HUES64 (cell line): ENCODE measurements around the gene CCDC69.
A peak's percentile ranks its signal among the peaks of the same experiment; 100 is the strongest.
"Not testable (repeated sequence)": the region's sequence is repeated elsewhere in the genome, so short reads cannot be mapped to it uniquely, and the experiment has no call there.

Experiments
- H3K27ac ChIP-seq: 2 replicates; pipeline ENCODE4 v1.7.0; 2013; ENCODE audit warnings: low read depth, low read length, inconsistent platforms
- H3K27me3 ChIP-seq: 2 replicates; pipeline ENCODE4 v1.6.1; 2013; ENCODE audit warnings: mild to moderate bottlenecking, low read length; ENCODE audit not compliant: insufficient read depth
- H3K36me3 ChIP-seq: 2 replicates; pipeline ENCODE4 v1.6.1; 2013; ENCODE audit warnings: mild to moderate bottlenecking, low read length; ENCODE audit not compliant: insufficient read depth
- H3K4me1 ChIP-seq: 2 replicates; pipeline ENCODE4 v1.6.1; 2013; ENCODE audit warnings: mild to moderate bottlenecking, low read length, moderate library complexity; ENCODE audit not compliant: insufficient read depth
- H3K4me3 ChIP-seq: 2 replicates; pipeline ENCODE4 v1.5.1; 2013; ENCODE audit warnings: mild to moderate bottlenecking, low read length, moderate library complexity
- H3K9ac ChIP-seq: 2 replicates; pipeline ENCODE4 v1.6.1; 2013; ENCODE audit warnings: mild to moderate bottlenecking, low read depth, low read length
- H3K9me3 ChIP-seq: 2 replicates; pipeline ENCODE4 v1.6.1; 2013; ENCODE audit warnings: low read depth, low read length; ENCODE audit not compliant: insufficient read depth
- WGBS: fragments of 150-250, 120-280 bp; methylation state at CpG from one replicate; pipeline ENCODE4 v1.1.7; 2013; ENCODE audit warnings: missing lambda C conversion rate; 5-methylcytosine and 5-hydroxymethylcytosine counted together

Gene CCDC69

GRCh38 chr5:151254990-151255389, 31.1 kb upstream of the CCDC69 start:
- not testable (repeated sequence) for H3K27ac ChIP-seq, H3K27me3 ChIP-seq, H3K9ac ChIP-seq, H3K36me3 ChIP-seq, H3K9me3 ChIP-seq, H3K4me3 ChIP-seq
- WGBS = 94% methylated on average over 5 of the region's 5 CpGs
- H3K4me1 ChIP-seq = peaks cover 19% of the 10 kb centered on the region

- Histone ChIP-seq H3K4me1 (peaks cover 19% of the 10 kb centered on the region), H3K36me3 (no peaks in the 10 kb centered on the region), H3K27ac (no peak overlapping the region), H3K4me3 (no peak overlapping the region), H3K9me3 (no peaks in the 10 kb centered on the region), H3K9ac (no peak overlapping the region), H3K27me3 (no peaks in the 10 kb centered on the region)
- WGBS = 100% methylated on average over 1 of the region's 1 CpG
Observed at GRCh38 chr5:151254556-151254955, 30.7 kb upstream of the CCDC69 start.

DNA sequence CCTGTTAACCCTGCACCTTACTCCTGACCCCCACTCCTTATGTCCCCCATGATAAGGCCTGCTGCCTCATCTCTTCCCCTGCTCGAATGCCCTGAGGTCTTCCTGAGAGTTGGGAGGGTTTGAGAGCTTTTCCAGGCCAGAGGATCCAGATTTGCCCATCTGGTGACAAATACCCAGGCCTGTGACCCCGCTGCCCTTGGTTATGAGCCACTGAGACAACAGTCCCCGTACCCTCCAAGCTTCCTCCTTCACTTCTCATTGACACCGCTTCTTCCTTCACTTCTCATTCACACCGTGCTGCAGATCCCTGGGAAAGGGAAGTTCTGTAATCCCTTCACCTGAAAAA, 29.7 kb upstream of the CCDC69 start:
- no peak overlapping the region for H3K27ac ChIP-seq
- no peaks in the 10 kb centered on the region for H3K36me3 ChIP-seq
- WGBS = 27% methylated on average over 5 of the region's 5 CpGs

GRCh38 chr5:151252762-151253604, 29.1 kb upstream of the CCDC69 start, which contains the start of gene GM2A:
TSS of gene GM2A (plus strand) at chr5:151253185. CDS start at chr5:151253217, 32 bp downstream.
- Histone ChIP-seq H3K9ac (peak within 1 kb of the TSS; percentile 73), H3K4me1 (peaks cover 19% of the 10 kb centered on the region), H3K4me3 (peak within 1 kb of the TSS; percentile 87), H3K36me3 (no peaks in the 10 kb centered on the region), H3K9me3 (no peaks in the 10 kb centered on the region), H3K27ac (no peak within 1 kb of the TSS), H3K27me3 (no peaks in the 10 kb centered on the region)
- under 1% methylated on average over 47 of the region's 52 CpGs for WGBS

More for the DNA sequence above, 29.7 kb upstream of the CCDC69 start:
- Histone ChIP-seq H3K4me3 (peak overlapping the region; percentile 87), H3K4me1 (peaks cover 19% of the 10 kb centered on the region), H3K27me3 (no peaks in the 10 kb centered on the region), H3K9me3 (no peaks in the 10 kb centered on the region), H3K9ac (peak overlapping the region; percentile 73)

DNA sequence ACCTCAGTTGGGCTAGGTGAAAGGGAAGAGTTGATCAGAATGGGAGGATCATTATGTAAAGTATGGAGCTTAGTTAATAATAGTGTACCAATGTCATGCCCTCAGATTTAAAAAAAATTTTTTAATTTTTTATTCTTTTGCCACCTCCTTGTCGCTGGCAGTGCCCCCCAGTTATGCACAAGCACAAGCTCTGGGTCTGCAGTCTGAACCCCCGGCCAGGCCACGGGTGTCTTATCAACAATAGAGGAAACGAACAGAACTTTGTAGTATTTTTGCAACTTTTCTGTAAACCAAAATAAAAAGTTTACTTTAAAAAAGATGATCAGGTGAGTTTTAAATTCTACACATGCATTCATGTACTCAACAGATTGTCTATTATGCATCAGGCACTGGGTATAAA, 27.7 kb upstream of the CCDC69 start:
- no peak overlapping the region for H3K27ac ChIP-seq

DNA sequence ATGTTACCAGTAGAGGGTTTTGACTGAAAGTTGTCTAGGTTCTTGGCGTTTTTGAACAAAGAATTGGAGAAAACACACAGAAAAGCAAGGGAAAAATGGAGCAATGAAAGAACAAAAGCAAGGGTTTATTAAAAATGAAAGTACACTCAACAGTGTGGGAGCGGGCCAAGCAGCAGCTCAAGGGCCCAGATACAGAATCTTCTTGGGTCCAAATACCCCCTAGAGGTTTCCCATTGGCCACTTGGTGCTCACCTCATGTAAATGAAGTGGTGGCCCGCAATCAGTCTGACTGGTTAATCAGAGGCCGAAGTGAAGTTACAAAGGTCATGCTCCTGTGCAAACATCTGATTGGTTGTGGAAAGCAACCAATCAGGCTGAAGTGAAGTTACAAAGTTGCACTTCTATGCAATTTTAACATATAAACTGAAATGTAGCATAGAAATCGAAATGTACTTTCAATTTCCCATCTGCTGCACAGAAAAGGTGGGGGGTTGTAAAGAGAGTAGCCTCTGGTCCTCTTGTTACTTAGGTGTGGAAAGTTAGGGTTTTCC, 27.2 kb upstream of the CCDC69 start:
- Histone ChIP-seq H3K9me3 (no peaks in the 10 kb centered on the region), H3K9ac (no peak overlapping the region), H3K27me3 (no peaks in the 10 kb centered on the region), H3K36me3 (no peaks in the 10 kb centered on the region), H3K4me1 (peaks cover 16% of the 10 kb centered on the region; the same call in 1 of the 2 replicates), H3K4me3 (no peak overlapping the region), H3K27ac (no peak overlapping the region)
- WGBS = 90% methylated on average over 4 of the region's 5 CpGs

More for the DNA sequence above, 27.7 kb upstream of the CCDC69 start:
- H3K36me3 ChIP-seq = no peaks in the 10 kb centered on the region
- peaks cover 16% of the 10 kb centered on the region; the same call in 1 of the 2 replicates for H3K4me1 ChIP-seq
- no peaks in the 10 kb centered on the region for H3K27me3 ChIP-seq
- no peaks in the 10 kb centered on the region for H3K9me3 ChIP-seq
- no peak overlapping the region for H3K9ac ChIP-seq
- WGBS = 97% methylated on average over 4 of the region's 4 CpGs
- no peak overlapping the region for H3K4me3 ChIP-seq

DNA sequence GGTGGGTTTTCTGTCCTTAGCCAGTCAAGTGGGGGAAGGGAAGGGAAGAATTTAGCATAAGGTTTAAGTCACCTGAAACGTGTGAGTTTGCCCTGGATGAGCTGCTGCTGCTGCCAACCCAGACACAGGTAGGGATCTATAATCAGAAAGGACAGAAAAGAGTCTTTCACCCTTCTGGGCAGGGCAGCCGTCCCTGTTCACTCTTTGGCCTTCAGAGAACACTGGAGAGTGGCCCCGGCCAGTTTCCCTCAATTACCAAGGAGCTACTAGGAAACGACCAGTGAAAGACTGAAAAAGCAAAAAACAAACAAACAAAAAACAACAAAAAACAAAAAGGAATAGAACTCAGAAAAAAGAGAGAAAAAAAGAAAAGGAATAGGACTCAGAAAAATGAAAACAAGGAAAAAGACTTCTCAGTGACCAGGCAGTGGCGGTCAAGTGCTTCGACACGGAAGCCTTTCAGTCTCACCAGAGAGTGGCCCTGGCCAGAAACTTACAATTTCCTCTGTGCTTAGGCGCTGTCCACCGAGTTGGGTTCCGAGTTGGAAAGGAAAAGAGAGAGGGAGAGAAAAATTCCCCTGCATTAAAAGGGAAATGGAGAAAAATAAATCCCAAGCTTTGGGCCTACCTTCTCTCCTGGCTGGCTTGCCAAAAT, 26.6 kb upstream of the CCDC69 start:
- Histone ChIP-seq H3K9me3 (no peaks in the 10 kb centered on the region), H3K27me3 (no peaks in the 10 kb centered on the region), H3K9ac (no peak overlapping the region), H3K4me3 (no peak overlapping the region), H3K4me1 (peaks cover 16% of the 10 kb centered on the region; the same call in 1 of the 2 replicates), H3K36me3 (no peaks in the 10 kb centered on the region), H3K27ac (no peak overlapping the region)
- 79% methylated on average over 9 of the region's 10 CpGs for WGBS

DNA sequence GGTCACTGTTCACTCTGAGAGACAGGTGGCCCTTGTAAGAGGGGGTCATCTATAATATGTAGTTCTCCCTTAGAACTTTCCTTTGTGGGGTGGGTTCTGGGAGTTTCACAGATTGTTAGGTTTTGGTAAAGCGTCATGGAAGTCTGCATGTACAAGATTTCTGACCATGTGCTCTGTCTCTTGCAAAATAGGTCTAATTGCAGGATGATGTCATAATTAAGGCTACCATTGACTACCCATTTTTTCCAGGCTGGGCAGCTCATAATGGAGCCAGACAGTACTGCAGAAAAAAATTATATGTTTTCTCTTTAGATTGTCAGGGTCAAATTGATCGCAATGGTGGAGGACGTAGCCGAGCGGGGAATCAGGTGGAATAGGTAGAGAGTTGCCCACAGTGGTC, 25.4 kb upstream of the CCDC69 start:
- Histone ChIP-seq H3K9ac (no peak overlapping the region), H3K27me3 (no peaks in the 10 kb centered on the region), H3K4me1 (peaks cover 16% of the 10 kb centered on the region; the same call in 1 of the 2 replicates), H3K9me3 (no peaks in the 10 kb centered on the region), H3K4me3 (no peak overlapping the region), H3K27ac (no peak overlapping the region), H3K36me3 (no peaks in the 10 kb centered on the region)
- 78% methylated on average over 5 of the region's 5 CpGs for WGBS

DNA sequence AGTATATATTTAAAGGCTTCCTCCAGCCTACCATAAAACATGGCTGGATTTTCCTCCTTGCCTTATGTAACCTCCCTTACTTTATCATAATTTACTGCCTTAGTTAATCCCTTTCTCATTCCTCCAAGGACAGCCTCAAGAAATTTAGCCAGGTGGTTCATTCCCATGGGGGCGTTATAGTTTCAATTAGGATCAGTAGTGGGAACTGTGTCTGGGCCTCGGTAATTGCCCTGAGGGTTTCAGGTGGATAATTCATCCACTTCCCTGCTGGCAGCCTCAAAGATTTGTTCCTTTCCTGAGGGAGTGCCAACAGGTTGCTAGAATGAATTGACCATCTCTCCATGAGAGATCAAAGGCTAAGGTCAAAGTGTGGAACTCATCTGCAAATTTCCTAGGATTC, 24.8 kb upstream of the CCDC69 start:
- no peaks in the 10 kb centered on the region for H3K27me3 ChIP-seq
- H3K36me3 ChIP-seq = no peaks in the 10 kb centered on the region
- no peaks in the 10 kb centered on the region for H3K9me3 ChIP-seq
- no peak overlapping the region for H3K27ac ChIP-seq
- H3K4me3 ChIP-seq = no peak overlapping the region
- WGBS = 87% methylated on average over 2 of the region's 2 CpGs
- H3K9ac ChIP-seq = no peak overlapping the region
- H3K4me1 ChIP-seq = peaks cover 12% of the 10 kb centered on the region; the same call in 1 of the 2 replicates

DNA sequence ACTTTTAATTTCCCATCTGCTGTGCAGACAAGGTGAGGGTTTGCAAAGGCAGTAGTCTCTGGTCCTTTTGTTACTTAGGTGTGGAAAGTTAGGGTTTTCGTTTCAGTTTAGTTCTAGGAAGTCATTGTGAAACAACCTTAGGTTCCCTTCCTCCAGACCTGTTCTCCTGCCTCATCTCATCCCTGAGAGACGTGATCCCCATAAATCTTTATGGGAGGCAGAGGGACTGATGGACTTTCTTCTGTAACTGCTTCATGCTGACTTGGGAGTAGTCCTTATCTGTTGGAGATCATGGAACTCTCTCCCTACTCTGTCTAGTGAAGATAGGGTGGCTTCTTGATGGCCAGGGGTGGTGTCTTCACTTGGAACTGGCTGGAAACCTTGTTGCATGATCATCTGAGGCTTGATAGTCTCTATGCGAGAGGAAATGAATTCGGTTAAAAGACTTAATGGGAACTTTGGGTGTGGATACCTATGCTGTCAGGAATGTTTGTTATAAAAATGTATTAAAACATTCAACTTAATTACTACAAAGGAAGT, 21.9 kb upstream of the CCDC69 start:
- Histone ChIP-seq H3K27ac (no peak overlapping the region), H3K9me3 (no peaks in the 10 kb centered on the region), H3K27me3 (no peaks in the 10 kb centered on the region), H3K4me3 (no peak overlapping the region), H3K36me3 (no peaks in the 10 kb centered on the region), H3K9ac (no peak overlapping the region), H3K4me1 (peaks cover 13% of the 10 kb centered on the region)
- 88% methylated on average over 3 of the region's 4 CpGs for WGBS

DNA sequence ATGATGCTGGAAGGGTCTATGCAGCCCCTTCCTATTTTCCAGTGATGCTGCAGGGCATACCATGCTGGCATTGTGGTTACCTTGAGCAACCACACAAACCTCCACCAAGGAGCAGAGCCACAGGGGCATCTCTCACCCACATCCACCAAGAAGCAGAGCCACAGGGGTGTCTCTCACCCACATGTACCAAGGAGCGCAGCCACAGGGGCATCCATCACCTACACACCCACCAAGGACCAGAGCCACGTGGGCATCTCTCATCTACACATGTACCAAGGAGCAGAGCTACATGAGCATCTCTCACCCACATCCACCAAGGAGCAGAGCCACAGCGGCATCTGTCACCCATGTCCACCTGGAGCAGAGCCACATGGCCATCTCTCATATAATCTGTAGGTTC, 20.3 kb upstream of the CCDC69 start:
- no peaks in the 10 kb centered on the region for H3K36me3 ChIP-seq
- WGBS = 91% methylated on average over 3 of the region's 3 CpGs
- H3K9me3 ChIP-seq = no peaks in the 10 kb centered on the region
- no peaks in the 10 kb centered on the region for H3K27me3 ChIP-seq
- H3K4me3 ChIP-seq = no peak overlapping the region
- no peak overlapping the region for H3K9ac ChIP-seq
- no peak overlapping the region for H3K27ac ChIP-seq
- peaks cover 8% of the 10 kb centered on the region for H3K4me1 ChIP-seq
